SU-DHL-6 (cell line): ENCODE data around the gene CACFD1.

Experiments
- H2AFZ ChIP-seq: fragments of 200-600 bp; sonication (generic); 2 replicates; pipeline ENCODE4 v1.6.1; 2014; ENCODE audit warnings: low read depth, mild to moderate bottlenecking, moderate library complexity, mixed read lengths, antibody characterized with exemption, low read length; ENCODE audit not compliant: severe bottlenecking
- H3F3A ChIP-seq: fragments of 200-600 bp; shearing (Covaris generic); 2 replicates; pipeline ENCODE4 v1.6.0; 2016; ENCODE audit warnings: antibody characterized with exemption, mild to moderate bottlenecking; ENCODE audit not compliant: insufficient read depth
- H3K27ac ChIP-seq: fragments of 200-600 bp; sonication (generic); 2 replicates; pipeline ENCODE4 v1.5.1; 2016; ENCODE audit warnings: low read depth, mild to moderate bottlenecking, low read length, moderate library complexity, mixed read lengths
- H3K27me3 ChIP-seq: fragments of 200-600 bp; sonication (generic), shearing (Covaris generic); 2 replicates; pipeline ENCODE4 v1.6.0; 2014; ENCODE audit warnings: mild to moderate bottlenecking, low read length
- H3K36me3 ChIP-seq: fragments of 200-600 bp; sonication (generic); 2 replicates; pipeline ENCODE4 v1.6.1; 2014; ENCODE audit warnings: mild to moderate bottlenecking, low read length, mixed read lengths
- H3K4me2 ChIP-seq: fragments of 300-600, 200-600 bp; shearing (Covaris generic), sonication (generic); 2 replicates; pipeline ENCODE4 v1.6.0; 2014; ENCODE audit warnings: low read length, low read depth, mild to moderate bottlenecking; ENCODE audit not compliant: poor library complexity, severe bottlenecking
- H3K4me3 ChIP-seq: fragments of 200-600 bp; sonication (generic); 2 replicates; pipeline ENCODE4 v1.5.1; 2014; ENCODE audit warnings: antibody characterized with exemption, low read length, mild to moderate bottlenecking, mixed read lengths; ENCODE audit not compliant: insufficient read depth, poor library complexity, severe bottlenecking
- H3K79me2 ChIP-seq: fragments of 200-600 bp; sonication (generic); 2 replicates; pipeline ENCODE4 v1.6.1; 2014; ENCODE audit warnings: mild to moderate bottlenecking, low read length, moderate library complexity; ENCODE audit not compliant: insufficient read depth
- H3K9ac ChIP-seq: fragments of 200-600 bp; sonication (generic); 2 replicates; pipeline ENCODE4 v1.7.0; 2014; ENCODE audit warnings: mild to moderate bottlenecking, low read length
- H3K9me2 ChIP-seq: fragments of 200-600 bp; sonication (generic); replicated peaks from 2 replicates; pipeline ENCODE4 v1.6.1; 2014; ENCODE audit warnings: low read length; ENCODE audit not compliant: insufficient read depth
- H3K9me3 ChIP-seq: fragments of 200-600 bp; sonication (generic); 2 replicates; pipeline ENCODE4 v1.6.1; 2014; ENCODE audit warnings: low read length, mixed read lengths; ENCODE audit not compliant: insufficient read depth
- H4K20me1 ChIP-seq: fragments of 200-600 bp; sonication (generic); 2 replicates; pipeline ENCODE4 v1.6.1; 2014; ENCODE audit warnings: low read depth, mild to moderate bottlenecking, antibody characterized with exemption, low read length, moderate library complexity, mixed read lengths
- CTCF ChIP-seq: fragments of 200-600 bp; sonication (generic); IDR thresholded peaks from one replicate; pipeline ENCODE4 v1.5.1; 2017; ENCODE audit warnings: antibody characterized with exemption, mild to moderate bottlenecking, low read length, moderate library complexity; ENCODE audit not compliant: insufficient read depth, poor library complexity, severe bottlenecking
- EZH2phosphoT487 ChIP-seq: fragments of 200-600 bp; sonication (generic), shearing (Covaris generic); conservative IDR thresholded peaks from 2 replicates; pipeline ENCODE4 v1.6.1; 2018; ENCODE audit warnings: mild to moderate bottlenecking, antibody characterized with exemption, low read length, moderate library complexity, mixed read lengths

Gene CACFD1

GRCh38 chr9:133484671-133485437, 25.1 kb downstream of the CACFD1 start:
- TF ChIP-seq CTCF: no peak
- TF ChIP-seq EZH2phosphoT487: no peak
- Histone ChIP-seq H3K9me2 (no peaks in the 10 kb centered on the region), H3K9me3 (no peaks in the 10 kb centered on the region), H3K9ac (no peak overlapping the region), H2AFZ (no peak overlapping the region), H3K36me3 (no peaks in the 10 kb centered on the region), H3F3A (peaks cover 1% of the 10 kb centered on the region), H4K20me1 (no peaks in the 10 kb centered on the region), H3K4me2 (no peak overlapping the region), H3K79me2 (no peaks in the 10 kb centered on the region), H3K27ac (no peak overlapping the region), H3K4me3 (no peak overlapping the region), H3K27me3 (no peaks in the 10 kb centered on the region)

GRCh38 chr9:133485531-133486260, 25.9 kb downstream of the CACFD1 start:
- TF ChIP-seq EZH2phosphoT487: no peak
- no peak for TF ChIP-seq CTCF
- H3K4me2 ChIP-seq: peak overlapping the region; percentile 53

GRCh38 chr9:133487331-133487725, 27.6 kb downstream of the CACFD1 start:
- Histone ChIP-seq H3K79me2 (no peaks in the 10 kb centered on the region), H3K9me2 (no peaks in the 10 kb centered on the region)

More at GRCh38 chr9:133485531-133486260, 25.9 kb downstream of the CACFD1 start:
- H3K9me2 ChIP-seq: no peaks in the 10 kb centered on the region
- H4K20me1 ChIP-seq: no peaks in the 10 kb centered on the region
- no peaks in the 10 kb centered on the region for H3K9me3 ChIP-seq
- no peaks in the 10 kb centered on the region for H3K27me3 ChIP-seq
- no peaks in the 10 kb centered on the region for H3F3A ChIP-seq
- no peak overlapping the region for H3K27ac ChIP-seq
- H3K9ac ChIP-seq: peak overlapping the region; percentile 32; the same call in 1 of the 2 replicates
- H3K4me3 ChIP-seq: no peak overlapping the region
- H3K79me2 ChIP-seq: no peaks in the 10 kb centered on the region
- no peak overlapping the region for H2AFZ ChIP-seq
- H3K36me3 ChIP-seq: no peaks in the 10 kb centered on the region

More at GRCh38 chr9:133487331-133487725, 27.6 kb downstream of the CACFD1 start:
- Histone ChIP-seq H3K27ac (no peak overlapping the region), H3F3A (no peaks in the 10 kb centered on the region), H3K27me3 (no peaks in the 10 kb centered on the region), H3K9me3 (no peaks in the 10 kb centered on the region), H3K9ac (no peak overlapping the region), H4K20me1 (no peaks in the 10 kb centered on the region), H3K4me3 (no peak overlapping the region), H3K4me2 (no peak overlapping the region), H2AFZ (no peak overlapping the region), H3K36me3 (no peaks in the 10 kb centered on the region)
- TF ChIP-seq CTCF (no peak), EZH2phosphoT487 (no peak)
